ENCODE data around the gene LRRC8E. TPM values are rescaled to one million over a fixed set of nuclear protein-coding genes. Genes with fewer than 3 reads are reported as not detected.
A peak's percentile ranks its signal among the peaks of the same experiment; 100 is the strongest.

The LRRC8E gene
- total and polyA plus RNA-seq, 2 of the 8 experiments (the other 6 are each of a cell fraction or from before 2014, with no cell fraction given): 2.7 to 2.9 TPM

GRCh38 chr19:7872306-7873204, 15.8 kb upstream of the LRRC8E start (continued):
- TF ChIP-seq, protein P1, sequence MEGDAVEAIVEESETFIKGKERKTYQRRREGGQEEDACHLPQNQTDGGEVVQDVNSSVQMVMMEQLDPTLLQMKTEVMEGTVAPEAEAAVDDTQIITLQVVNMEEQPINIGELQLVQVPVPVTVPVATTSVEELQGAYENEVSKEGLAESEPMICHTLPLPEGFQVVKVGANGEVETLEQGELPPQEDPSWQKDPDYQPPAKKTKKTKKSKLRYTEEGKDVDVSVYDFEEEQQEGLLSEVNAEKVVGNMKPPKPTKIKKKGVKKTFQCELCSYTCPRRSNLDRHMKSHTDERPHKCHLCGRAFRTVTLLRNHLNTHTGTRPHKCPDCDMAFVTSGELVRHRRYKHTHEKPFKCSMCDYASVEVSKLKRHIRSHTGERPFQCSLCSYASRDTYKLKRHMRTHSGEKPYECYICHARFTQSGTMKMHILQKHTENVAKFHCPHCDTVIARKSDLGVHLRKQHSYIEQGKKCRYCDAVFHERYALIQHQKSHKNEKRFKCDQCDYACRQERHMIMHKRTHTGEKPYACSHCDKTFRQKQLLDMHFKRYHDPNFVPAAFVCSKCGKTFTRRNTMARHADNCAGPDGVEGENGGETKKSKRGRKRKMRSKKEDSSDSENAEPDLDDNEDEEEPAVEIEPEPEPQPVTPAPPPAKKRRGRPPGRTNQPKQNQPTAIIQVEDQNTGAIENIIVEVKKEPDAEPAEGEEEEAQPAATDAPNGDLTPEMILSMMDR (IDR thresholded peaks at IDR 0.05; ENCODE audit: control extremely low read depth in 1 of 3, insufficient read depth in 1 of 3, low read depth in 1 of 3, low read length in 3 of 3): no peak
- no peak for TF ChIP-seq BRCA1 (IDR thresholded peaks at IDR 0.05; ENCODE audit: low read depth, low read length)
- TF ChIP-seq MAFK (IDR thresholded peaks at IDR 0.05; ENCODE audit: low read depth, low read length): no peak
- TF ChIP-seq BACH1 (IDR thresholded peaks at IDR 0.05; ENCODE audit: low read length): no peak
- TF ChIP-seq EP300 (IDR thresholded peaks at IDR 0.05; ENCODE audit: borderline replicate concordance in 1 of 2, low read depth in 2 of 2, low read length in 2 of 2): no peak
- no peak for TF ChIP-seq MAX (IDR thresholded peaks at IDR 0.05)
- no peak for TF ChIP-seq JUND (IDR thresholded peaks at IDR 0.05; ENCODE audit: low read length)
- no peak for TF ChIP-seq SAP30 (IDR thresholded peaks at IDR 0.05; ENCODE audit: insufficient read depth, insufficient replicate concordance, low read length)
- TF ChIP-seq SIX5 (IDR thresholded peaks at IDR 0.05; ENCODE audit: low read depth, low read length): no peak
- TF ChIP-seq JUN (IDR thresholded peaks at IDR 0.05; ENCODE audit: low read depth, low read length): no peak
- TF ChIP-seq RBBP5 (IDR thresholded peaks at IDR 0.05; ENCODE audit: borderline replicate concordance, low read depth, low read length): 0 out of 2 replicates have a peak, but pooled peaks have one; percentile 38
- TF ChIP-seq RNF2 (IDR thresholded peaks at IDR 0.05; ENCODE audit: borderline replicate concordance, low read depth, low read length, missing control alignments, poor library complexity, severe bottlenecking): no peak
- peak; percentile 69 for TF ChIP-seq KDM1A (IDR thresholded peaks at IDR 0.05; ENCODE audit: borderline replicate concordance, low read length)

Measured in H1 (cell line).